Measurements from ENCODE around the gene MT1E.

- no peak for TF ChIP-seq POLR2AphosphoS5 (IDR thresholded peaks at IDR 0.05)
- TF ChIP-seq CTCF (IDR thresholded peaks at IDR 0.05 in 8 of 11, conservative IDR thresholded peaks at IDR 0.05 in 3 of 11) = no peak
- TF ChIP-seq POLR2A (IDR thresholded peaks at IDR 0.05) = no peak
These were observed 19.5 kb upstream of the MT1E start for GRCh38 chr16:56606071-56606475.
